ENCODE data around the gene TRPC4. TPM values are rescaled to one million over a fixed set of nuclear protein-coding genes. Genes with fewer than 3 reads are reported as not detected.

The TRPC4 gene
- total RNA-seq, 1 experiment from 2014 or later = 8.0 TPM

DNA sequence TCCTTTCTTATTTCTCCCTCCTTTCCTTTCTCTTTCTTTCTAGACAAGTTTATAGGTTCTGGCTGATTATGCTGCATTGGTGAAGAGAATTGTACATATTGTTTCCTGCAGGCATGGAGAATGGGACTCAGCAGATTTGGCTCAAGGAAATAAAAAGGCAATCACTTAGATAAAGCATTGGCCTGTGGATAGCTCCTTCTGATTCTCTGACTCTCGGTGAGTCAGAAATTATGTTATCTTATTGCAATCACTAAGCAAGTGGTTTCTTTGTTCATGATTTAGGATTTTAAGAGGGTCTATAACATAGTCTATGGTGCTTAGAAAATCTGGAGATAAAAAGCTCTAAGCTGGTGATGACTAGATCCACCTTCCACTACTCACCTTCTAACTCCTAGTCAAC is 217.0 kb downstream of the TRPC4 start:
- no peaks in the 10 kb centered on the region for H3K27me3 Mint-ChIP-seq (ENCODE audit: low read depth)
- H3K4me1 Mint-ChIP-seq = peaks cover under 1% of the 10 kb centered on the region; the same call in 1 of the 2 replicates
- no peak overlapping the region for H3K4me3 Mint-ChIP-seq
- no peak overlapping the region; the same call in 1 of the 2 replicates for H3K27ac Mint-ChIP-seq
- TF ChIP-seq ZNF416 (CRISPR knock-in tag; IDR thresholded peaks at IDR 0.05) = no peak
- no peak for TF ChIP-seq TEAD1 (CRISPR knock-in tag; IDR thresholded peaks at IDR 0.05)
- TF ChIP-seq, protein P1, sequence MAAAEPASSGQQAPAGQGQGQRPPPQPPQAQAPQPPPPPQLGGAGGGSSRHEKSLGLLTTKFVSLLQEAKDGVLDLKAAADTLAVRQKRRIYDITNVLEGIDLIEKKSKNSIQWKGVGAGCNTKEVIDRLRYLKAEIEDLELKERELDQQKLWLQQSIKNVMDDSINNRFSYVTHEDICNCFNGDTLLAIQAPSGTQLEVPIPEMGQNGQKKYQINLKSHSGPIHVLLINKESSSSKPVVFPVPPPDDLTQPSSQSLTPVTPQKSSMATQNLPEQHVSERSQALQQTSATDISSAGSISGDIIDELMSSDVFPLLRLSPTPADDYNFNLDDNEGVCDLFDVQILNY (CRISPR knock-in tag; IDR thresholded peaks at IDR 0.05) = no peak
- TF ChIP-seq TEAD4 (CRISPR knock-in tag; IDR thresholded peaks at IDR 0.05) = no peak
- no peak for TF ChIP-seq TCF7 (CRISPR knock-in tag; IDR thresholded peaks at IDR 0.05; ENCODE audit: low read depth)
- TF ChIP-seq PRRX2 (CRISPR knock-in tag; IDR thresholded peaks at IDR 0.05) = no peak
- TF ChIP-seq IRF2 (CRISPR knock-in tag; IDR thresholded peaks at IDR 0.05; ENCODE audit: borderline replicate concordance, low read depth) = no peak
- no peak for TF ChIP-seq SOX15 (CRISPR knock-in tag; IDR thresholded peaks at IDR 0.05)
- no peak for TF ChIP-seq ETV6 (CRISPR knock-in tag; IDR thresholded peaks at IDR 0.05)
- TF ChIP-seq KAT7 (CRISPR knock-in tag; IDR thresholded peaks at IDR 0.05; ENCODE audit: borderline replicate concordance) = no peak
- no peak for TF ChIP-seq ZBTB43 (CRISPR knock-in tag; IDR thresholded peaks at IDR 0.05)
- TF ChIP-seq, protein P2, sequence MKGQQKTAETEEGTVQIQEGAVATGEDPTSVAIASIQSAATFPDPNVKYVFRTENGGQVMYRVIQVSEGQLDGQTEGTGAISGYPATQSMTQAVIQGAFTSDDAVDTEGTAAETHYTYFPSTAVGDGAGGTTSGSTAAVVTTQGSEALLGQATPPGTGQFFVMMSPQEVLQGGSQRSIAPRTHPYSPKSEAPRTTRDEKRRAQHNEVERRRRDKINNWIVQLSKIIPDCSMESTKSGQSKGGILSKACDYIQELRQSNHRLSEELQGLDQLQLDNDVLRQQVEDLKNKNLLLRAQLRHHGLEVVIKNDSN (CRISPR knock-in tag; IDR thresholded peaks at IDR 0.05) = no peak
- TF ChIP-seq TP53 (CRISPR knock-in tag; IDR thresholded peaks at IDR 0.05) = no peak
- no peak for TF ChIP-seq GABPB1 (CRISPR knock-in tag; IDR thresholded peaks at IDR 0.05)
- no peak for TF ChIP-seq ZNF232 (CRISPR knock-in tag; IDR thresholded peaks at IDR 0.05)
- TF ChIP-seq AFF4 (CRISPR knock-in tag; IDR thresholded peaks at IDR 0.05; ENCODE audit: borderline replicate concordance) = no peak
- no peak for TF ChIP-seq NR3C1 (CRISPR knock-in tag; conservative IDR thresholded peaks at IDR 0.05; ENCODE audit: low read depth)
- no peak for TF ChIP-seq ZBTB21 (CRISPR knock-in tag; IDR thresholded peaks at IDR 0.05; ENCODE audit: borderline replicate concordance)
- no peaks in the 10 kb centered on the region for H3K36me3 Mint-ChIP-seq
- DNase-seq (ENCODE audit: low spot score) (no peak), ATAC-seq (no peak)
- CTCF ChIA-PET = no interaction called here
- H3K9me3 Mint-ChIP-seq = no peaks in the 10 kb centered on the region
- POLR2A ChIA-PET = no interaction called here

- ChIA-PET CTCF (no interaction called here), POLR2A (no interaction called here)
- Mint-ChIP-seq H3K27ac (no peak overlapping the region), H3K4me3 (no peak overlapping the region), H3K27me3 (ENCODE audit: low read depth) (no peaks in the 10 kb centered on the region), H3K36me3 (no peaks in the 10 kb centered on the region), H3K4me1 (peaks cover 7% of the 10 kb centered on the region), H3K9me3 (no peaks in the 10 kb centered on the region)
- ATAC-seq = no peak
- DNase-seq (ENCODE audit: low spot score) = no peak
- TF ChIP-seq PREB (CRISPR knock-in tag; IDR thresholded peaks at IDR 0.05; ENCODE audit: borderline replicate concordance) = no peak
- no peak for TF ChIP-seq EMX1 (CRISPR knock-in tag; IDR thresholded peaks at IDR 0.05)
- TF ChIP-seq USF2 (CRISPR knock-in tag; IDR thresholded peaks at IDR 0.05) = no peak
- TF ChIP-seq, protein P3, sequence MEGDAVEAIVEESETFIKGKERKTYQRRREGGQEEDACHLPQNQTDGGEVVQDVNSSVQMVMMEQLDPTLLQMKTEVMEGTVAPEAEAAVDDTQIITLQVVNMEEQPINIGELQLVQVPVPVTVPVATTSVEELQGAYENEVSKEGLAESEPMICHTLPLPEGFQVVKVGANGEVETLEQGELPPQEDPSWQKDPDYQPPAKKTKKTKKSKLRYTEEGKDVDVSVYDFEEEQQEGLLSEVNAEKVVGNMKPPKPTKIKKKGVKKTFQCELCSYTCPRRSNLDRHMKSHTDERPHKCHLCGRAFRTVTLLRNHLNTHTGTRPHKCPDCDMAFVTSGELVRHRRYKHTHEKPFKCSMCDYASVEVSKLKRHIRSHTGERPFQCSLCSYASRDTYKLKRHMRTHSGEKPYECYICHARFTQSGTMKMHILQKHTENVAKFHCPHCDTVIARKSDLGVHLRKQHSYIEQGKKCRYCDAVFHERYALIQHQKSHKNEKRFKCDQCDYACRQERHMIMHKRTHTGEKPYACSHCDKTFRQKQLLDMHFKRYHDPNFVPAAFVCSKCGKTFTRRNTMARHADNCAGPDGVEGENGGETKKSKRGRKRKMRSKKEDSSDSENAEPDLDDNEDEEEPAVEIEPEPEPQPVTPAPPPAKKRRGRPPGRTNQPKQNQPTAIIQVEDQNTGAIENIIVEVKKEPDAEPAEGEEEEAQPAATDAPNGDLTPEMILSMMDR (IDR thresholded peaks at IDR 0.05) = no peak
Observed at GRCh38 chr13:37651891-37652290, 217.7 kb downstream of the TRPC4 start.

Data from WTC11 (cell line).